Measurements from ENCODE around the gene ABCF3. TPM values are rescaled to one million over a fixed set of nuclear protein-coding genes. Genes with fewer than 3 reads are reported as not detected.

The ABCF3 gene
- total and polyA plus RNA-seq, 8 donors = 57.6 to 75.2 (median 67.8) TPM

DNA sequence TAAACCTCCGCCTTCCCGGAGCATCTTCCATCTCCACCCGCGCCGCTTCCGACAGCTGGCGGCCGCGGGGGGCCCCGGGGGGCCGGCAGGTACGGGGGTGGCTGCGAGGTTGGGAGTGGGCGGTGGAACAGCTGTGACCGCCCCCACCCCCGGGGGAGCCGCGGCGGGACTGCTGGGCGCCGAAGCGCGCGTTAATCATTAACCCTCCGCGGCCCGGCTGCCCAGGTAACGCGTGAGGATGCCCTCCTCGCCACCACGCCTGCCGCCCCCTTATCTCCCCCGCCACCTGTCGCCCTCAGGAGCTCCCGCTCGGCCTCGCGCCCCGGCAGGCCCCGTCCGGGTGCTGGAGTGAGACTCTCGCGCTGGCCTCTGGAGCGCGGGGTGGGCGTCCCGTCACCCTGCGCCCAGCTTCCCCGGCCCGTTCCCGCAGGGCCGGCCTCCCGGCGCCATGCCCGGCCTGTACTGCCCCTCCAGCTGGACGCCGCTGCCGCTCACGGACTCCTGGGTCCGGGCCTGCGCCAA, 44.1 kb downstream of the ABCF3 start:
- DNase-seq (peak in 1 of 4 donors; percentile 63), ATAC-seq (no peak)
- H3K27ac ChIP-seq = no peak overlapping the region
- no peaks in the 10 kb centered on the region for H3K9me3 ChIP-seq
- no peaks in the 10 kb centered on the region for H3K36me3 ChIP-seq
- intact Hi-C loops (cut with DNase I) = loop anchor here in 1 of 2 donors (10.0 kb wide), 1 partner anchor 85 kb away; no protein-coding TSS in a partner anchor
- peaks cover 46 to 99% of the 10 kb centered on the region in 2 donors for H3K27me3 ChIP-seq
- H3K4me1 ChIP-seq = peaks cover 12 to 23% of the 10 kb centered on the region in 2 donors
- peak overlapping the region; percentile 27 to 40 for H3K4me3 ChIP-seq
- TF ChIP-seq, protein P1, sequence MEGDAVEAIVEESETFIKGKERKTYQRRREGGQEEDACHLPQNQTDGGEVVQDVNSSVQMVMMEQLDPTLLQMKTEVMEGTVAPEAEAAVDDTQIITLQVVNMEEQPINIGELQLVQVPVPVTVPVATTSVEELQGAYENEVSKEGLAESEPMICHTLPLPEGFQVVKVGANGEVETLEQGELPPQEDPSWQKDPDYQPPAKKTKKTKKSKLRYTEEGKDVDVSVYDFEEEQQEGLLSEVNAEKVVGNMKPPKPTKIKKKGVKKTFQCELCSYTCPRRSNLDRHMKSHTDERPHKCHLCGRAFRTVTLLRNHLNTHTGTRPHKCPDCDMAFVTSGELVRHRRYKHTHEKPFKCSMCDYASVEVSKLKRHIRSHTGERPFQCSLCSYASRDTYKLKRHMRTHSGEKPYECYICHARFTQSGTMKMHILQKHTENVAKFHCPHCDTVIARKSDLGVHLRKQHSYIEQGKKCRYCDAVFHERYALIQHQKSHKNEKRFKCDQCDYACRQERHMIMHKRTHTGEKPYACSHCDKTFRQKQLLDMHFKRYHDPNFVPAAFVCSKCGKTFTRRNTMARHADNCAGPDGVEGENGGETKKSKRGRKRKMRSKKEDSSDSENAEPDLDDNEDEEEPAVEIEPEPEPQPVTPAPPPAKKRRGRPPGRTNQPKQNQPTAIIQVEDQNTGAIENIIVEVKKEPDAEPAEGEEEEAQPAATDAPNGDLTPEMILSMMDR (IDR thresholded peaks at IDR 0.05) = no peak

GRCh38 chr3:184230603-184231528, 44.9 kb downstream of the ABCF3 start:
- Histone ChIP-seq H3K27ac (no peak overlapping the region), H3K9me3 (no peaks in the 10 kb centered on the region), H3K36me3 (no peaks in the 10 kb centered on the region), H3K27me3 (peaks cover 46 to 92% of the 10 kb centered on the region in 2 donors), H3K4me3 (peak overlapping the region in 1 of 2 donors; percentile 40), H3K4me1 (peaks cover 12 to 23% of the 10 kb centered on the region in 2 donors)
- intact Hi-C loops (cut with DNase I) = loop anchor here in 1 of 2 donors (10.0 kb wide), 1 partner anchor 86 kb away; no protein-coding TSS in a partner anchor
- TF ChIP-seq, protein P1 (IDR thresholded peaks at IDR 0.05) = no peak
- peak in 1 of 4 donors; percentile 78 for DNase-seq
- ATAC-seq = peak; percentile 26

- peaks cover 12 to 23% of the 10 kb centered on the region in 2 donors for H3K4me1 ChIP-seq
- H3K9me3 ChIP-seq = no peaks in the 10 kb centered on the region
- intact Hi-C loops (cut with DNase I) = loop anchor here in 1 of 2 donors (10.0 kb wide), 1 partner anchor 87 kb away; no protein-coding TSS in a partner anchor
- no peak for ATAC-seq
- TF ChIP-seq, protein P1 (IDR thresholded peaks at IDR 0.05) = no peak
- H3K27ac ChIP-seq = no peak overlapping the region
- peaks cover 46 to 89% of the 10 kb centered on the region in 2 donors for H3K27me3 ChIP-seq
- DNase-seq = no peak
- H3K36me3 ChIP-seq = no peaks in the 10 kb centered on the region
- H3K4me3 ChIP-seq = no peak overlapping the region
These were observed 45.7 kb downstream of the ABCF3 start for GRCh38 chr3:184231671-184232070.

DNA sequence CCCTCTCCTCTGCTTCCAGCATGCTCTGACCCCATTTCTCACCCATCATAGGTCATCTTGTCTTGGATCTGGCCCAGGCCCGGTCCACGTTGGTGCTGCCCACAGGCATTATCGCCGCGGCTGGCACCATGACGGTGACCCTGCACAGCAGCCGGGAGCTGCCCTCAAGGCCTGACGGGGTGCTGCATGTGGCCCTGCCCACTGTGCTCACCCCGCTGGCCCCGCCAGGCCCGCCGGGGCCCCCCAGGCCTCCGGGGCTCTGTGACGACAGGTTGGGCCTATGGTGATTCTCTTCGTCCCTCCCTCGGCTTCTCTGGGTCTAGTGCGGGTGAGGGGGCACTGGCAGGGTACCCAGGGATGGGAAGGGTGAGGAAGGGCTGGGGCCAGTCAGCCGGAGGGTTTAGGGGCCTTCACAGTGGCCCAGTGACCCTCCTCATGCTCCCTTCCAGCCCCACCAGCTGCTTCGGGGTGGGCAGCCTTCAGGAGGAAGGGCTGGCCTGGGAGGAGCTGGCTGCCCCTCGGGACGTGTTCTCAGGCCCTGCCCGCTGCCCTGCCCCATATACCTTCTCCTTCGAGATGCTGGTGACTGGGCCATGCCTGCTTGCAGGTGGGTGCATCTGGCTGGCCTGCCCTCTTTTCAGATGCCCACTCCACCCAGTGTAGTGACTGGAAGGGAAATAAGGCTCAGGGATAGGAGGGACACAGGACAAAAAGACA, 47.3 kb downstream of the ABCF3 start:
- no peaks in the 10 kb centered on the region for H3K36me3 ChIP-seq
- no peaks in the 10 kb centered on the region for H3K9me3 ChIP-seq
- ATAC-seq (no peak), DNase-seq (peak in 1 of 4 donors; percentile 60)
- intact Hi-C loops (cut with DNase I) = loop anchor here in 1 of 2 donors (10.0 kb wide), 1 partner anchor 88 kb away; no protein-coding TSS in a partner anchor
- H3K4me3 ChIP-seq = no peak overlapping the region
- H3K27ac ChIP-seq = no peak overlapping the region
- TF ChIP-seq, protein P1 (IDR thresholded peaks at IDR 0.05) = no peak
- H3K27me3 ChIP-seq = peaks cover 41 to 77% of the 10 kb centered on the region in 2 donors
- H3K4me1 ChIP-seq = peaks cover 12 to 23% of the 10 kb centered on the region in 2 donors
